Measurements from ENCODE around the gene B3GAT1.

DNA sequence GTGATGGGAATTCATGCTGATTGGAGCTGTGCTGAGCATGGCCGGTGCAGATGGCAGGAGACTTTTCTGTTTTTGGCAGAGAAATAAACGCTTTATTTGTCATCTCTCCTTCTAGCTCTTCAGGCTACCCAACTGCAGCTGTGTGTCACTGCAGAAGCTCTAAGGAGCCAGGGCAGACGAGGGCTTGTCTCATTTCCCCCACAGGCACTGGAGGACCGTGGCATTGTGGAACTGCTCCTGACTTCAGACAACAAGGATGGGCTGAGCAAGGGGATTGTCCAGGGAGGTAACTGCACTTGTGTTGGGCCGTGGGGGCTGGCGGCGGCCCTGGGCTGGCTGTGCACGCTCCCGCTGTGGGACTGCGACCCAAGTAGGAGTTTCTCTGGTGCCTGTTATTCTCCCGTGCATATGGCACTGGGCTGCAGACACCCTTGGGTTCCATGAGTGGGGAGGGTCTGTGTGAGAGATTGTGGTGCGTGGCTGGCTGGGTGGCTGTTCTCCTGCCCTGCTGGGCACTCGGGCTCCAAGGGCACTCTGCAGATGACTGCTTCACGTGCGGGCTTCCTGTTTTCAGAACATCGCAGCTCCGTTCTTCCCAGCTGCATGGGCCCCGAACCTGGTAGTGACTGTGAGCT is 53.1 kb downstream of the B3GAT1 start:
- TF ChIP-seq POLR2A (IDR thresholded peaks at IDR 0.05): no peak
- TF ChIP-seq POLR2AphosphoS5 (IDR thresholded peaks at IDR 0.05): no peak
